ENCODE measurements around the gene OR13C3. TPM values are rescaled to one million over a fixed set of nuclear protein-coding genes. Genes with fewer than 3 reads are reported as not detected.

Gene OR13C3
- total and polyA plus RNA-seq, 2 of the 4 experiments (the other 2 are of a cell fraction) = not detected

DNA sequence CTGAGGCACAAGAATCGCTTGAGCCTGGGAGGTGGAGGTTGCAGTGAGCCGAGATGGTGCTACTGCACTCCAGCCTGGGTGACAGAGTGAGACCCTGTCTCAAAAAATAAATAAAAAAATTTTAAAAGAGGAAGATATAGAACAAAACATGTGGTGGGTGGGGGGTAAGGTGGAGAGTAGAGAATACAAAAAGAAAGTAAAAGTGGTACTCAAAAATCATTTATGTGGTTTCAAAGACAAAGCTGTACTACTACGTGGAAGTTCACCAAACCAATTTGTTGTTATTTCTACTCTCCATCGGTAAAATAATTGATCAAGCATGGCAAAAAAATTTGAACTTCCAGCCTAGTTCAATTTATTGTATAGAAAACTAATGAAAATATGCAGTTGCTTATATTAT is 8.0 kb upstream of the OR13C3 start:
- H3K9me1 ChIP-seq (ENCODE audit: insufficient read depth, low read length) = no peaks in the 10 kb centered on the region

More for the DNA sequence above, 8.0 kb upstream of the OR13C3 start:
- ATAC-seq (ENCODE audit: low read depth) (no peak), DNase-seq (no peak)
- Histone ChIP-seq H2AFZ (replicated peaks; ENCODE audit: low read length, poor library complexity) (no peak overlapping the region), H2BK20ac (ENCODE audit: low read depth, low read length) (no peak overlapping the region), H4K91ac (ENCODE audit: insufficient read depth, low read depth, low read length) (no peak overlapping the region), H2AK5ac (ENCODE audit: low read depth, low read length) (no peak overlapping the region), H3K23ac (ENCODE audit: low read depth, low read length) (no peak overlapping the region), H3K27ac (ENCODE audit: insufficient read depth, low read length) (no peak overlapping the region), H3K4me3 (ENCODE audit: insufficient read depth, low read depth, low read length) (no peak overlapping the region), H2BK15ac (ENCODE audit: low read depth, low read length) (no peak overlapping the region), H3K36me3 (ENCODE audit: control insufficient read depth, insufficient read depth, low read length) (no peaks in the 10 kb centered on the region), H3K9ac (ENCODE audit: low read depth, low read length) (no peak overlapping the region), H3K4me2 (ENCODE audit: low read depth, low read length) (no peak overlapping the region), H3K14ac (replicated peaks; ENCODE audit: low read depth, low read length) (no peak overlapping the region), H3K9me3 (ENCODE audit: control insufficient read depth, insufficient read depth, low read length) (no peaks in the 10 kb centered on the region), H4K8ac (ENCODE audit: low read depth in 2 of 2, low read length in 2 of 2) (no peak overlapping the region), H4K20me1 (ENCODE audit: insufficient read depth, low read length) (no peaks in the 10 kb centered on the region), H2BK5ac (ENCODE audit: low read depth, low read length, poor library complexity, severe bottlenecking) (no peak overlapping the region), H2BK120ac (ENCODE audit: low read depth, low read length) (no peak overlapping the region), H3K79me1 (ENCODE audit: low read depth in 1 of 2, low read length in 2 of 2) (no peaks in the 10 kb centered on the region), H3K4me1 (ENCODE audit: control insufficient read depth, insufficient read depth, low read length) (no peaks in the 10 kb centered on the region), H3K18ac (ENCODE audit: low read depth, low read length) (no peak overlapping the region), H2AK9ac (replicated peaks; ENCODE audit: low read depth, low read length, poor library complexity) (no peak overlapping the region), H3K4ac (ENCODE audit: low read depth, low read length) (no peak overlapping the region), H3K27me3 (ENCODE audit: control insufficient read depth, insufficient read depth, low read length) (no peaks in the 10 kb centered on the region), H4K5ac (ENCODE audit: low read depth, low read length) (no peak overlapping the region), H3K56ac (ENCODE audit: extremely low read depth, insufficient read depth, low read length) (no peak overlapping the region)
- TF ChIP-seq, protein P1, sequence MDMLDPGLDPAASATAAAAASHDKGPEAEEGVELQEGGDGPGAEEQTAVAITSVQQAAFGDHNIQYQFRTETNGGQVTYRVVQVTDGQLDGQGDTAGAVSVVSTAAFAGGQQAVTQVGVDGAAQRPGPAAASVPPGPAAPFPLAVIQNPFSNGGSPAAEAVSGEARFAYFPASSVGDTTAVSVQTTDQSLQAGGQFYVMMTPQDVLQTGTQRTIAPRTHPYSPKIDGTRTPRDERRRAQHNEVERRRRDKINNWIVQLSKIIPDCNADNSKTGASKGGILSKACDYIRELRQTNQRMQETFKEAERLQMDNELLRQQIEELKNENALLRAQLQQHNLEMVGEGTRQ (IDR thresholded peaks at IDR 0.05; ENCODE audit: low read depth, low read length) = no peak
- TF ChIP-seq, protein P2, sequence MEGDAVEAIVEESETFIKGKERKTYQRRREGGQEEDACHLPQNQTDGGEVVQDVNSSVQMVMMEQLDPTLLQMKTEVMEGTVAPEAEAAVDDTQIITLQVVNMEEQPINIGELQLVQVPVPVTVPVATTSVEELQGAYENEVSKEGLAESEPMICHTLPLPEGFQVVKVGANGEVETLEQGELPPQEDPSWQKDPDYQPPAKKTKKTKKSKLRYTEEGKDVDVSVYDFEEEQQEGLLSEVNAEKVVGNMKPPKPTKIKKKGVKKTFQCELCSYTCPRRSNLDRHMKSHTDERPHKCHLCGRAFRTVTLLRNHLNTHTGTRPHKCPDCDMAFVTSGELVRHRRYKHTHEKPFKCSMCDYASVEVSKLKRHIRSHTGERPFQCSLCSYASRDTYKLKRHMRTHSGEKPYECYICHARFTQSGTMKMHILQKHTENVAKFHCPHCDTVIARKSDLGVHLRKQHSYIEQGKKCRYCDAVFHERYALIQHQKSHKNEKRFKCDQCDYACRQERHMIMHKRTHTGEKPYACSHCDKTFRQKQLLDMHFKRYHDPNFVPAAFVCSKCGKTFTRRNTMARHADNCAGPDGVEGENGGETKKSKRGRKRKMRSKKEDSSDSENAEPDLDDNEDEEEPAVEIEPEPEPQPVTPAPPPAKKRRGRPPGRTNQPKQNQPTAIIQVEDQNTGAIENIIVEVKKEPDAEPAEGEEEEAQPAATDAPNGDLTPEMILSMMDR (conservative IDR thresholded peaks at IDR 0.05; ENCODE audit: low read depth, low read length) = no peak
- TF ChIP-seq MXI1 (IDR thresholded peaks at IDR 0.05; ENCODE audit: borderline replicate concordance, low read depth, low read length) = no peak
- TF ChIP-seq RCOR1 (IDR thresholded peaks at IDR 0.05; ENCODE audit: insufficient replicate concordance, low read length) = no peak
- TF ChIP-seq MAFK (IDR thresholded peaks at IDR 0.05; ENCODE audit: low read depth, low read length) = no peak
- TF ChIP-seq MAZ (IDR thresholded peaks at IDR 0.05; ENCODE audit: borderline replicate concordance, low read depth, low read length) = no peak
- no peak for TF ChIP-seq SMC3 (IDR thresholded peaks at IDR 0.05; ENCODE audit: low read depth, low read length)
- no peak for TF ChIP-seq RFX5 (IDR thresholded peaks at IDR 0.05; ENCODE audit: low read depth, low read length)
- TF ChIP-seq, protein P3, sequence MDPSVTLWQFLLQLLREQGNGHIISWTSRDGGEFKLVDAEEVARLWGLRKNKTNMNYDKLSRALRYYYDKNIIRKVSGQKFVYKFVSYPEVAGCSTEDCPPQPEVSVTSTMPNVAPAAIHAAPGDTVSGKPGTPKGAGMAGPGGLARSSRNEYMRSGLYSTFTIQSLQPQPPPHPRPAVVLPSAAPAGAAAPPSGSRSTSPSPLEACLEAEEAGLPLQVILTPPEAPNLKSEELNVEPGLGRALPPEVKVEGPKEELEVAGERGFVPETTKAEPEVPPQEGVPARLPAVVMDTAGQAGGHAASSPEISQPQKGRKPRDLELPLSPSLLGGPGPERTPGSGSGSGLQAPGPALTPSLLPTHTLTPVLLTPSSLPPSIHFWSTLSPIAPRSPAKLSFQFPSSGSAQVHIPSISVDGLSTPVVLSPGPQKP (IDR thresholded peaks at IDR 0.05; ENCODE audit: borderline replicate concordance, low read depth, low read length) = no peak
- no peak for TF ChIP-seq CEBPB (IDR thresholded peaks at IDR 0.05; ENCODE audit: low read depth, low read length)
- TF ChIP-seq NFE2L2 (IDR thresholded peaks at IDR 0.05; ENCODE audit: low read depth, low read length) = no peak
- TF ChIP-seq BHLHE40 (IDR thresholded peaks at IDR 0.05; ENCODE audit: low read depth, low read length) = no peak
- no peak for TF ChIP-seq POLR2A (IDR thresholded peaks at IDR 0.05; ENCODE audit: low read depth, low read length)
- no peak for TF ChIP-seq CHD1 (IDR thresholded peaks at IDR 0.05; ENCODE audit: low read depth, low read length)
- no peak for TF ChIP-seq FOS (IDR thresholded peaks at IDR 0.05; ENCODE audit: low read depth, low read length)
- no peak for TF ChIP-seq RAD21 (IDR thresholded peaks at IDR 0.05; ENCODE audit: low read length)
- in situ Hi-C loops (cut with MboI; ENCODE audit: low sequenced_read_pairs) = no loop called here
- intact Hi-C loops (cut with micrococcal nuclease) = no loop called here
- BruUV-seq (replicated peaks) = no TSS peak
- ChIA-PET POLR2A (ENCODE audit: unreplicated experiment) (no interaction called here), CTCF (no interaction called here)
- dilution Hi-C loops (cut with HindIII; ENCODE audit: low sequenced_read_pairs, unreplicated experiment) = no loop called here
- no CpG with 5 or more reads among the region's 4 CpGs for WGBS, 2 experiments (ENCODE audit: extremely low coverage in 2 of 2, insufficient read length in 1 of 2)
